ENCODE results near the gene IQCE.
"Not testable (repeated sequence)": the region's sequence is repeated elsewhere in the genome, so short reads cannot be mapped to it uniquely, and the experiment has no call there.

IQCE gene

DNA sequence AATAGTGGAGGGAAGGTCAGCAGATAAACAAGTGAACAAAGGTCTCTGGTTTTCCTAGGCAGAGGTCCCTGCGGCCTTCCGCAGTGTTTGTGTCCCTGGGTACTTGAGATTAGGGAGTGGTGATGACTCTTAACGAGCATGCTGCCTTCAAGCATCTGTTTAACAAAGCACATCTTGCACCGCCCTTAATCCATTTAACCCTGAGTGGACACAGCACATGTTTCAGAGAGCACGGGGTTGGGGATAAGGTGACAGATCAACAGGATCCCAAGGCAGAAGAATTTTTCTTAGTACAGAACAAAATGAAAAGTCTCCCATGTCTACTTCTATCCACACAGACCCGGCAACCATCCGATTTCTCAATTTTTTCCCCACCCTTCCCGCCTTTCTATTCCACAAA is 25.2 kb upstream of the IQCE start:
- DNase-seq = not testable (repeated sequence)

DNA sequence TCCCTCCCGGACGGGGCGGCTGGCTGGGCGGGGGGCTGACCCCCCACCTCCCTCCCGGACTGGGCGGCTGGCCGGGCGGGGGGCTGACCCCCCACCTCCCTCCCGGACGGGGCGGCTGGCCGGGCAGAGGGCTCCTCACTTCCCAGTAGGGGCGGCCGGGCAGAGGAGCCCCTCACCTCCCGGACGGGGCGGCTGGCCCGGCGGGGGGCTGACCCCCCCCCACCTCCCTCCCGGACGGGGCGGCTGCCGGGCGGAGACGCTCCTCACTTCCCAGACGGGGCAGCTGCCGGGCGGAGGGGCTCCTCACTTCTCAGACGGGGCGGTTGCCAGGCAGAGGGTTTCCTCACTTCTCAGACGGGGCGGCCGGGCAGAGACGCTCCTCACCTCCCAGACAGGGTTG is 24.6 kb upstream of the IQCE start:
- DNase-seq = not testable (repeated sequence)

DNA sequence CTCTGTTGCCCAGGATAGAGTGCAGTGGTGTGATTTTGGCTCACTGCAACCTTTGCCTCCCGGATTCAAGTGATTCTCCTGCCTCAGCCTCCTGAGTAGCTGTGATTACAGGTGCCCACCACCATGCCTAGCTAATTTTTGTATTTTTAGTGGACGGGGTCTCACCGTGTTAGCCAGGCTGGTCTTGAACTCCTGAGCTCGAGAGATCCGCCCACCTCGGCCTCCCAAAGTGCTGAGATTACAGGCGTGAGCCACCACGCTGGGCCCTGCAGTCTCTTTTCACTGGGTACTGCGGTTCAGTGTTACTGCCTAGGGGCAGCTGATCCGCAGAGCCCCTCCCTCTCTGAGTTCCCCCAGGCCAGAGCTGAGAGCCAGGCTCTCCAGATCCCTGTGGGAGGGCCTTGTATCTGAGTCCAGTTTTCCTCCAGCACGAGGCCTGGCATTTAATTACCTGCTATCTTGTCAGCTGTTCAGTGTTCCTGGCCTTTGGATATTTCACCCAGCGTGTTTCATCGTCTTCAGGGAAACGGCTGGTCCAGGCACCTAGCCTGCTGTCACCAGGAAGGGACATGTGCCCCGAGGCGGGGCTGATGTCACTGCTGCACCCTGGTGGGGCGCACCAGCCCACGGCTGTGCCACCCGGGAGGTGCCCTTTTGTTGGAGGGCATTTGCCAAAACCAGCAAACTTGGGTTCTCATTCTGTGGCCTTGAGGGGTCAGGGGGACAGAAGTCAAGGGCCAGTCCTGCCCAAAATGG is 22.7 kb upstream of the IQCE start:
- DNase-seq = not testable (repeated sequence)

DNA sequence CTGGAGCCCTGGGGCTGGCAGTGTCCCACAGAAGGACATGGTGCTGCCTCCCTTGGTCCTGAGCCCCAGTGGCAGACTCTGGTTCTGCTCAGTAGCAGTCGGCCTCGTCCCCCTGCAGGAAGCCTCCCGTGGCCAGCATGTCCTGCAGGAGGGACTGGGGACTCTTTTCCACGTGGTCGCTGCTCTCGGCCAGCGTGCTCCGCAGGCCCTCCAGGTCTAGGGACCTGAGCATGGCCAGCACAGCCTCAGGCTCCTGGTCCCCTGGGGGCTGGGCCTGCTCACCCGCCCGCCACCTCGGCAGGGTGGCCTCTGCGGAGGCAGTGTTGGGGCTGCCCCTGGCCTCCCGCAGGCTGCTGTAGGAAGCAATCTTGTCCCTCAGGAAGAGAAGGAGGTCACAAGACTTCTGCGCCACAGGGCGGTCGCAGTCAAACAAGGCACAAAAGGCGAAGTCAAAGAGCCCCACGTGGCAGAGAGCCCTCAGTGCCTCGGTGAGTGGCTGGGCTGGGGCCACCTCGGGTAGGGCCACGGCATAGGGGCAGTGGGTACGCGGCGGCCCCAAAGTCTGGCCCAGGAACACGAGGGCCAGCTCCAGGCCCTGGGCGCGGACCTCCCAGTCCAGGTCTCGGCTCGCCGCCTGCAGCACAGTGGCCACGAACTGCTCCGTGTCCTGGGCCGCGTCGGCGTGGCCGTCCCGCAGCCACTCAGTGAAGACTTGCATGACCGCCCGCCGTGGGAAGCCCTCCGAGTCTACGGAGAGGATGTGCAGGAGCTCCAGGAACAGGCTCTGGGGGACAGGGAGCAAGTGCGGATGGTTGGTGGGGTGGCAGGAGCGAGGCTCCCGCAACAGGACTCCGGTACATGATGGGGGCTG is 20.6 kb upstream of the IQCE start:
- DNase-seq = no peak

GRCh38 chr7:2539031-2539911 is 19.5 kb upstream of the IQCE start:
- DNase-seq = no peak

- no peak for DNase-seq
These were observed 18.6 kb upstream of the IQCE start for GRCh38 chr7:2540133-2540532.

DNA sequence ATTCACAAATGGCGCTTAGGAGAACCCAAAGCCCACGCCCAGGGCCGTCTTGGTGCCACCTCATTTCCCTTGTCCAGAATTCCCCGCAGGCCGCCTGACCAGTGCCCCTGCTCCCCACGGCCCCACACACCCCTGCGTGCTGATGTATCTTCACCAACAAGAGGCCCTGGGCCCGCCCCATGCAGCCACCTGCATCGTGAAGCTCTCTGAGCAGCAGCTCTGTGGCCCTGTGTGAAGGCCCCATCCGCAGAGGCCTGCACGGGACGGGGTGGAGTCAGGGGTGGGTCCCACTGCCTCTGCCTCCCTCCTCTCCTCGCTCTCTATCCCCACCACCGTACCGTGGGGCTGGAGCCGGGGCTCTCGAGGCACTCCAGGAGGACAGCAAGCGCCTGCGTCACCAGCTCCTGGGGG is 18.1 kb upstream of the IQCE start:
- DNase-seq = no peak

DNA sequence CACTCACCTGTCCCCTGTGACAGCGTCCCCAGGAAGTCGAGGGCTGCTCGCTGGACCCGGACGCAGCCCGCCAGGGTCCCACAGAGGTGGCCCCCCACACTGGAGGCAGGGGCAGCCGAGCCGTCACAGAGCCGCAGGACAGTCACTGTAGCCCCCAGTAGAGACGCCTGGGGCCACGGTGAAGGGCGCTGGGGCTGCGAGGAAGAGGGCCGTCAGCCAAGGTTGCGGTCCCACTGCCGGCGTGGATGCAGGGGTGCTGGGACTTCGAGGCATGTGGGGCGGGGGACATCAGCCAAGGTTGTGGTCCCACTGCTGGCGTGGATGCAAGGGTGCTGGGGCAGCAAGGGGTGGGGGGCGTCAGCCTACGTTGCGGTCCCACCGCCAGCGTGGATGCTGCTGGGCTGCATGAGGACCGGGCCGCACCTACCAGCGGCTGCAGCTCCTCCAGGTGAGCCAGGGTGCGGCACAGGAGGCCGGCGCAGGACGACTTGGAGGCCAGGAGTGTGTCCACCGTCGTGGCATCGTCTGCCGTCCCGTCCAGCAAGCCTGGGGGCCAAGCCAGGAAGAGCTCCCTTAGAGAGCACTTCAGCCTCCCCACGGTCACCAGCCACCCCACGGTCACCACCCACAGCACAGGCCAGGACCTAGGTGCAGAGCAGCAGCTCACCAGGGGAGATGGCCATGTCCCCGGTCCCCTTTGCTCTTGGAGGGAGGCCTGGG is 17.3 kb upstream of the IQCE start:
- no peak for DNase-seq

- no peak for DNase-seq
These were observed 16.5 kb upstream of the IQCE start for GRCh38 chr7:2542011-2542915.

- DNase-seq = no peak
These were observed 15.6 kb upstream of the IQCE start for GRCh38 chr7:2542916-2543871.

DNA sequence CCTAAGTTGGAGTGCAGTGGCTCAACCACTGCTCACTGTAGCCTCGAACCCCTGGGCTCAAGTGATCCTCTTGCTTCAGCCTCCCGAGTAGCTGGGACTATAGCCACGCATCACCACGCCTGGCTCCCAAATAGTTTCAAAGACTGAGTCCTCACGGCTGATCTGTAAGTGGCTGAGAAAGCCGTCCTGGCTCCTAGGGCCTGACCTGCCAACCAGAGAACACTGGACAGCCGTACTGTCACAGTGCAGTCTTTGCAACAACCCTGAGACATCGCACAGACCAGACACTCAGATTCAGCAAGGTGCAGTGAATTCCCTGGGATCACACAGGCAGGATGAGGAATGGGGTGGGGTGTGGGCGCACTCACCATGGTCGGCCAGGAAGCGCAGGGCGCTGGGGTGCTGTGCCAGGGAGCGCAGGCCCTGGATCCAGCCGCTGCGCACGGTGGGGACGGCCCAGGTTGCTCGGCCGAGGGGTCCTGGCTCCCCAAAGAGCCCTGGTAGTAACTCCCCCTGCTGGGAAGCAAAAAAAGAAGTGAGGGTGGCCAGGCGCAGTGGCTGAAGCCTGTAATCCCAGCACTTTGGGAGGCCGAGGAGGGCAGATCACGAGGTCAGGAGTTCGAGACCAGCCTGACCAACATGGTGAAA is 14.1 kb upstream of the IQCE start:
- DNase-seq = no peak

DNA sequence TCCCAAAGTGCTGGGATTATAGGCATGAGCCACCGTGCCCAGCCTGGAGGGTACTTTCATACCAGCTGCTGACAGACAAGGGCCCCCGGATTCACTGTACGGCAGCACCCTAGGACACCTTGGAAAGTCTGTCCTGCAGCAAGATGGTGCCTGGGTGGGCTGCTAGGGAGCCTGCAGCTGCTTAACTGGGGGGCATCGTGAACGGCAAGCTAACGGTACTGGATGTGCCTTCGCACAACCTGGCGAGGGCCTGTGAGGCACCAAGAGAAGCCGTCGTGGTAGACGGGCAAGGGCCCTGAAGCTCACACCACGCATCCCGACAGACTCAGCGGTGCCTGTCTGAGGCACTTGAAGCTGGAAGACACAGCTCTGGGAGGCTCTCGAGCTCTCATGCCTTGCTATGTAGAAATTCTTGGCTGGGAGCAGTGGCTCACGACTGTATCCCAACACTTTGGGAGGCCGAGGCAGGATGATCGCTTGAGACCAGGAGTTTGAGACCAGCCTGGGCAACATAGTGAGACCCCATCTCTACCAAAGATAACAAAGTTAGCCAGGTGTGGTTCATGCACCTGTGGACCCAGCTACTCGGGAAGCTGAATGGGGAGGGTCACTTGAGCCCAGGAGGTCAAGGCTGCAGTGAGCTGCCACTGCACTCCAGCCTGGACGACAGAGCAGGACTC is 12.9 kb upstream of the IQCE start:
- DNase-seq = no peak

DNA sequence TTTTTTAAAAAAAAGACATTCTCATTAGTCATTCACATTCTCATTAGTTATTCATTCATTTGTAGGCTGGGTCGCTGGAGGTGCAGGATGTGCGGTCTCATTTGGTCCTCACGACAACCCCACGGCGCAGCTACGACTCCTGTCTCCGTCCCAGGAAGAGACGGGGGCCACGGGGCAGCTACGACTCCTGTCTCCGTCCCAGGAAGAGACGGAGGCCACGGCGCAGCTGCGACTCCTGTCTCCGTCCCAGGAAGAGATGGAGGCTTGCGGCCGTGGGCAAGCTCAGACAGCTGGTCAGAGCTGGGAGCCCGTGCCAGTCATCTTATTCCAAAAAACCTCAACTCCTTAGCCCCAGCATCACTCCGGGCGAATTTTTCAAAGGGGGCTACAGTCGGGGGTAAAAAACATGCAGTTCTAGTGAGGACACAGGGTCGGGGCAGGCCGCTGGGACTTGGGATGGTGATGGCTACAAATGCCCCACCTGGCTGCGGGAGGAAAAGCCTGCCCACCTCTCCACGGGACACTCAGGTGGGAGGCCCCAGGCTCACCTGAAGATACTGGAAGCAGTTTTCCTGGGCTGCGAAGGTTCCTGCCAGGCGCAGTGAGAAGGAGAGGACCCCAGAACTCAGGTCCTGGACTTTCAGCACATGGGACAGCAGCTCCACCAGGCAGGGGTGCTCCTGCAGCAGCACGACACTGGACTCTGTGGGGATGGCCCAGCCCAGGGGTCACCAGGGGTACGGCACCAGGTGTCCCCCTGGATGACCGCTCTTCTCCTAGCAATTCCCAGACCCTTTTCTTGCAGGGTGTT is 11.8 kb upstream of the IQCE start:
- DNase-seq = no peak

DNA sequence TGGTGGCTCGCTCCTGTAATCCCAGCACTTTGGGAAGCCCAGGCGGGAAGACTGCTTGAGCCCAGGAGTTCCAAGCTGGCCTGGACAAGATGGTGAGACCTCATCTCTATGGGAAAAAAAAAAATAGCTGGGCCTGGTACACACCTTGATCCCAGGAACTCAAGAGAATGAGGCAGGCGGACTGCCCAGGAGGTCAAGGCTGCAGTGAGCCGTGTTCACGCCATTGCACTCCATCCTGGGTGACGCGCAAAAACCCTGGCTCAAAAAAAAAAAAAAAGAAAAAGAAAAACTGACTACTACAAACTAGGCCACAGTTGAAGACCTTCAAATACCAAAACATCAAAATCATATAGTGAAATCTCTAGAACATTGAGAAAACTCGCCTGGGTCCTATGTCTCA is 7.4 kb upstream of the IQCE start:
- no peak for DNase-seq

DNA sequence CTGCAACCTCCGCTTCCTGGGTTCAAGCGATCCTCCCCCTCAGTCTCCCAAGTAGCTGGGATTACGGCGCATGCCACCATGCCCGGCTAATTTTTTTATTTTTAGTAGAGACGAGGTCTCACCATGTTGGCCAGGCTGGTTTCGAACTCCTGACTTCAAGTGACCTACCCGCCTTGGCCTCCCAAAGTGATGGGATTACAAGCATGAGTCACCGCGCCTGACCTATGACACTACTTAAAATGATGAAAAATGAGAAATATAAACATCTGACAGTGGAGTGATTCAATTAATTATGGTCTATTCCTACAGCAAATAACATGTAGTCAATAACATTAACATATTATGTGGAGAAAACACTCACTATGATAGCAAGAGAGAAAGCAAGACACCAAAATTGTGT is 5.7 kb upstream of the IQCE start:
- no peak for DNase-seq

GRCh38 chr7:2553831-2554581 is 4.8 kb upstream of the IQCE start:
- DNase-seq = no peak

DNA sequence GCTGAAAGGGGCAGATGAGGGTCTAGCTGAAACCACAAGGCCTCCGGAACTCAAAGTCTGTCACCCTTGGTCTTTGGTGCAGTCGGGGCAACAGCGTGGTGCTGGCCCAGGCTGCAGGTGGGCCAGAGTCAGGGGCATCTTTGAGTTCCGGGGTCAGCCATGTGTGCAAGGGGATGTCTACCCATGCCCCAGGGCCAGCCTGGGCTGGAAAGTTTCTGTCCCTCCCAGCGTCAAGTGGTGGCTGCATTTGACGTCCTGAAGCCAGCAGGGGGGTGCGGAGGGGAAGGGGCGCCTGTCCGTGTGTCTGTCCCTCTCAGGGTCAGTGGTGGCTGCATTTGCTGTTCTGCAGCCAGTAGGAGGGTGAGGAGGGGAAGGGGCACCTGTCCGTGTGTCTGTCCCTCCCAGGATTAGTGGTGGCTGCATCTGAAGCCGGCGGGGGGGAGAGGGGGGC is 4.1 kb upstream of the IQCE start:
- no peak for DNase-seq
